T-helper 1 cell treated with Interleukin-12 subunit alpha and Interleukin-12 subunit beta and Interleukin-4 antibody, amounts not matched to agents 30 ng/mL and 1 ng/mL, for 36 hours (primary cell): ENCODE measurements around the gene MAU2. TPM values are rescaled to one million over a fixed set of nuclear protein-coding genes. Genes with fewer than 3 reads are reported as not detected.

Experiments
- intact Hi-C: fragments of 100-400 bp; cut with micrococcal nuclease; formaldehyde crosslinking; loops from one replicate; pipeline ENCODE4 v1.15.1; 2024
- total RNA-seq: library from RNA; stranded (reverse); gene quantifications from 2 replicates; pipeline ENCODE4 v1.2.3, GENCODE V29; 2022

The MAU2 gene, protein sequence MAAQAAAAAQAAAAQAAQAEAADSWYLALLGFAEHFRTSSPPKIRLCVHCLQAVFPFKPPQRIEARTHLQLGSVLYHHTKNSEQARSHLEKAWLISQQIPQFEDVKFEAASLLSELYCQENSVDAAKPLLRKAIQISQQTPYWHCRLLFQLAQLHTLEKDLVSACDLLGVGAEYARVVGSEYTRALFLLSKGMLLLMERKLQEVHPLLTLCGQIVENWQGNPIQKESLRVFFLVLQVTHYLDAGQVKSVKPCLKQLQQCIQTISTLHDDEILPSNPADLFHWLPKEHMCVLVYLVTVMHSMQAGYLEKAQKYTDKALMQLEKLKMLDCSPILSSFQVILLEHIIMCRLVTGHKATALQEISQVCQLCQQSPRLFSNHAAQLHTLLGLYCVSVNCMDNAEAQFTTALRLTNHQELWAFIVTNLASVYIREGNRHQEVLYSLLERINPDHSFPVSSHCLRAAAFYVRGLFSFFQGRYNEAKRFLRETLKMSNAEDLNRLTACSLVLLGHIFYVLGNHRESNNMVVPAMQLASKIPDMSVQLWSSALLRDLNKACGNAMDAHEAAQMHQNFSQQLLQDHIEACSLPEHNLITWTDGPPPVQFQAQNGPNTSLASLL
- total RNA-seq: 100 TPM in 2 replicates

GRCh38 chr19:19320361-19321140 lies at the start of gene MAU2, which contains the start of gene SUGP1:
Gene MAU2, plus strand, starts transcription at chr19:19320829. Its CDS starts 31 bp downstream, at chr19:19320860.
Gene SUGP1, minus strand, starts transcription at chr19:19320509. Its CDS starts 13 bp downstream, at chr19:19320496.
- intact Hi-C loops: loop anchor here (1.0 to 2.0 kb wide), 13 partner anchors 41 to 684 kb away; partner anchors contain the start of genes BORCS8, COPE, DDX49 and GATAD2A

GRCh38 chr19:19271828-19272599 lies 48.6 kb upstream of the MAU2 start:
- intact Hi-C loops: no loop called here

DNA sequence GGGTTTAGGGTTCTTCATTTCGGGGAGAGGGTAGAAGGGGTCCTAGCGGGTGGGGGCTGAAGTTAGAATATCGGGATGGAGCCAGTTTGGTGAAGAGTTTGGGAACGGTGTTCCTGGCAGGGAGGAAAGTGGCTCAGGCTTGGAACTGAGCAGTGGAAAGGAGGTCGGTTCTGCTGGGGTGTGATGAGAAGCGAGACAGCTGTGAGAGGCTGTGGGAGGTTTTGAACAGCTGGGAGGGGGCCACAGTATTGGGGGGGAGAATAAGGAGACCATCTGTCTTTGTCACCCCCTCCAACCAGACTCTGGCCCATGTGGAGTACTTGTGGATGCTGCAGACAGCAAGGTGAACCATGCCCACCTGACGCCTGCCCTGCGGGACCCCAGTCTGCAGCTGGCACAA lies 46.5 kb upstream of the MAU2 start:
- intact Hi-C loops: no loop called here

DNA sequence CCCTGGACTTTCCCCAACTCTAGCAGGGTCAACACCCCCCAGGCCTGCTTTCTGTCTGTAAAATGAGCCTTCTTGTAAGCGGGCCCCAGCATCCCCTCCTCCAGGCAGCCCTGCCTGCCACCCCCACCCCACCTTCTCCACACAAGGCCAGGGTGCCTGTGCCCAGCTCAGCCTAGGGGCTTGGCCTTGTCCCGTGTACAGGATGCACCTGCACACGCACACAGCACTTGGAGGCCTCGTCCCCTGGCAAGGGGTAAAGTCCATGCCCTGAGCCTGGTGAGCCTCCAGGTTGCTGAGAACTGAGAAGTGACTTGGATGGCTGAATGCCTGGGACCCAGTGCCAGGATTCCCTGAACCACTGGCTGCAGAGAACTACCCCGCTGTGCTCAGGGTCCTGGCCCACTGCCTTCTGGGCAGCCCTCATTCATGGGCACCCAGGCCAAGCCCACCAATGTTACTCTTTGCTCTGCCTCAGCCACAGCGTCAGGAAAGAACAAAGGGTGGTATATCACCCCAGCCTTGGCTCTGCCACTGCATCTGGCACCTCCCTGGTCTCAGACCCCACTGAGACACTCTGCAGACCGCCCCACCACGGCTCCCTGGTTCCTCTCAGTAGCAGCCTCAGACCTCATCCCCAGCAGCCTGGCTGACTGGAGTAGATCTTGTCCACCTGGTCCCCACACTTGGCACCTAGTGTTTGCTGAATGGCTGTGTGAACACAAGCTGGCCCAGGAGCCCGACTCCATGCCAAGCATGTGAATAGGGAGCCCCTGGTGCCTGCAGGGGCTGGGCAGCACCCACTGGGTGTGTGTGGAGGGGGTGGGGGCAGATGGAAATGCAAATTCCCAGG lies 45.7 kb upstream of the MAU2 start:
- intact Hi-C loops: no loop called here

DNA sequence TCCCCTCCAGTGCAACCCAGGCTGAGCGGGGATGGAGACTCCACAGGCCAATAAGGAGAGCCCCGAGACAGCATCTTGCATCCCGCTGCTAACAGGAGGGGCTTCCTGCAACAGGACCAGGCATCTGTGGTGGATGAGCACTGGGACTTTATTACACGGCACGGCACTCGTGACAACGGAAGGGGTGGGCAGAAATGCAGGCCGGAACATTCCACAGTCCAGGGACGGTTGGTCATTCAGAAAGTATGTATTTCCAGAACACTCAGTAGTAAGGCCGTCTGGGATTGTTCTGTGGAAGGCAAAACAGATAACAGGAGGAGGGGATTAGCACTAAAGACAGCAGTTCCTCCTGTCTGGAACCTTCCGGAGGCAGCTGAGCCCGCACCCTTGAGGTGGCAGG lies 44.2 kb upstream of the MAU2 start:
- intact Hi-C loops: no loop called here

GRCh38 chr19:19276851-19277250 lies 43.8 kb upstream of the MAU2 start:
- intact Hi-C loops: no loop called here

- intact Hi-C loops: no loop called here
These were observed 42.3 kb upstream of the MAU2 start for GRCh38 chr19:19278315-19278714.

GRCh38 chr19:19279062-19279612 lies 41.5 kb upstream of the MAU2 start:
- intact Hi-C loops: no loop called here

- intact Hi-C loops: no loop called here
These were observed 40.8 kb upstream of the MAU2 start for GRCh38 chr19:19279853-19280252.

DNA sequence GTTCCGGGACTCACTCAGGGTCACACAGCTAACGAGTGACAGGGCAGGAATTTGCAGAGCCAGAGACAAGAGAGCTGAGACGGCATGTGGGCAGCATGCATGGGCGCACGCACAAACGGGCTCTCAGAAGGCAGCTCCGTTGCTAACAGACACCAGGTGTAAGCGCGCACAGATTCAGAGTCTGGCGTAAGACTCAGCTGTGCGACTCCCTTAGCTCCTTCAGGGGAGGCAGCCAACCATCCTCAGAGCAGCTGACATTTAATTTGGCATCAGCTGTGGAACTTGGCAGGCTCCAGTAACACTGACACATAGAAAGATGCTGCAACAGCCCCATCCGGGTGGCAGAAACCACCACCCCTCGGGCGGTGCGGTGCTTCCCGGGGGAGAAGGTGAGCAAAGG lies 40.1 kb upstream of the MAU2 start:
- intact Hi-C loops: no loop called here

GRCh38 chr19:19285686-19286085 lies 34.9 kb upstream of the MAU2 start:
- intact Hi-C loops: no loop called here

DNA sequence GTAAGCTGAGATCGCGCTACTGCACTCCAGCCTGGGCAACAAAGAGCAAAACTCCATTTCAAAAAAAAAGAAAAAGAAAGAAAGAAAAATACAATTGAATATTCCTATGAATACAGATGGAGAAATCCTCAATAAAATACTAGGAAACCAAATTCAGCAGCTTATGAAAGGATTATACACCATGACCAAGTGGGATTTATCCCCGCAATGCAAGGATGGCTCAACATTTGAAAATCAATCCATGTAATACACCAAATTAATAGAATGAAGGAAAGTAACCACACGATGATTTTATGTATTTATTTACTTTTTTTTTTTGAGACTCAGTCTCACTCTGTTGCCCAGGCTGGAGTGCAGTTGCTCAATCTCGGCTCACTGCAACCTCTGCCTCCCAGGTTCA lies 28.0 kb upstream of the MAU2 start:
- intact Hi-C loops: no loop called here

- intact Hi-C loops: no loop called here
These were observed 25.7 kb upstream of the MAU2 start for GRCh38 chr19:19294914-19295313.

- intact Hi-C loops: no loop called here
These were observed 23.5 kb upstream of the MAU2 start for GRCh38 chr19:19296953-19297689.

- intact Hi-C loops: no loop called here
These were observed 22.9 kb upstream of the MAU2 start for GRCh38 chr19:19297759-19298158.

DNA sequence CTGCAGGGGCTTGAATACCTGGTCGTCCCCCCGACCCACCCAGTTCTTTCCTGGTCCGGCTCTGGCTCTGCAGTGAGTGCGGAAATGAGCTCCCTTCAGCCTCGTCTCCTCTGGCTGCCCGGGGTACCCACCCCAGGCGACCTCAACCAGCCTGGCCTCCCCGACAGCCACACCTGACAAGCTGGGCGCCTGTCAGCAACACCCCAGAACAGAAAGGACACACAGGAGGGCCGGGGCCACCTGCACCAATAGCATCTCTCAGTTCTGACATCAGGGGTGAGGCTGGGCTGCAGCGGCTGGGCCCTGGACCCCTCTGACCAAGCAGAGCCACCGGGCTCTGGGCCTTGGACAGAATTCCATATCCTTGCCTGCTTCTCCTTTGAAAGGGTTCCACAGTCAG lies 20.0 kb upstream of the MAU2 start:
- intact Hi-C loops: no loop called here

DNA sequence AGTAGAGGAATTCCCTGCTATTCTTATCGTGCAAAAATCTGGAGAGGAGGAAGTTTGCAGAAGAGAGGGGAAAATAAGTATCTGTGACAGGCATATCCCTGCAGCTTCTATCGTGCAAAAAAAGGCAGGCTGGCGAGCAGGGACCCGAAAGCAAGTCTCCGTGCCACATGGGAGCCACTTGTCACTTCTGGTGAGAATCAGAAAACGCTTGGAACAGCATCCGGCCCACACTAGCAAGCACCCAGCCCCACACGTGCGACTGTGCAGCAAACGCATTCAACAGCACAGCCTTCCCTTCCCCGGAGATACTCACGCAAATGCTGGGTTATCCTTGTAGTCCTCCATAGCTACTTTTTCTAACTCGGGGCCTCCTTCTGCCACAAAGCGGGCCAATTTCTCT lies 17.2 kb upstream of the MAU2 start:
- intact Hi-C loops: no loop called here

DNA sequence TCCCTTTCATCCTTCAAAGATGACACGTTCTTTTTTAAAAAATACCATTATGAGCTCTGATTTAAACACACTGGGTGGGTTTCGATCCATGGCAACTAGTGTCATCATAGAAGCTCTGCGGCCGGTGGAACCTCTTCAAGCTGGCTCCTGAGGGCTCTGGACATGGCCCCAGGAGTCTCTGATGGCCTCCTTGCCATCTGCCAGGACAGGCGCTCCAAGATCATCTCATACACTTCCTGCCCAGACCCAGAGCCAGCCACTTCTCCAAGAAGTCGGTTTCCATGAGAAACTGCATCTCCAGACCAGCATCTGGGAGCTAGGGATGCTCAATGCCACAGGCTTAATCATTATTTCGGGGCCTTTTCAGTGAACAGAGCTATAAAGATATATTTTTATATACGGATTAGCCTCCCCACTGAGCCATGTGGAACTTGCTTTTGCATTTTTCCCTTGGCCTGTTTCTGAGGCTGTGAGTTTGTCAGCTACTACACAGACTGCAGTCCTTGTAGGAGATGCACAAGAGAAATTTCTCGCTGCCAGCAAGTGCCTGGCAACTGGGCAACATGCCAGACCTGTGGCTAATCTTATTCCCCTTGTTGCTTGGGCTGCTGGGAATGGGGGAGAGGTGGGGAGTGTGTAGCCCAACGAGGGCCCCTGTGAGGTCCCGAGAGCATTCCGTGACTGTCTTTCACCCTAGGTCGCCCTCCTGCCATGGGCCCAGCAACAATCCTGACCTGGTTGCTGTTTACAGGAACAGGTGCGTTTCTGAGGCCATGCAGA lies 16.3 kb upstream of the MAU2 start:
- intact Hi-C loops: no loop called here
